ENCODE measurements around the gene RNF19B.

The RNF19B gene, protein sequence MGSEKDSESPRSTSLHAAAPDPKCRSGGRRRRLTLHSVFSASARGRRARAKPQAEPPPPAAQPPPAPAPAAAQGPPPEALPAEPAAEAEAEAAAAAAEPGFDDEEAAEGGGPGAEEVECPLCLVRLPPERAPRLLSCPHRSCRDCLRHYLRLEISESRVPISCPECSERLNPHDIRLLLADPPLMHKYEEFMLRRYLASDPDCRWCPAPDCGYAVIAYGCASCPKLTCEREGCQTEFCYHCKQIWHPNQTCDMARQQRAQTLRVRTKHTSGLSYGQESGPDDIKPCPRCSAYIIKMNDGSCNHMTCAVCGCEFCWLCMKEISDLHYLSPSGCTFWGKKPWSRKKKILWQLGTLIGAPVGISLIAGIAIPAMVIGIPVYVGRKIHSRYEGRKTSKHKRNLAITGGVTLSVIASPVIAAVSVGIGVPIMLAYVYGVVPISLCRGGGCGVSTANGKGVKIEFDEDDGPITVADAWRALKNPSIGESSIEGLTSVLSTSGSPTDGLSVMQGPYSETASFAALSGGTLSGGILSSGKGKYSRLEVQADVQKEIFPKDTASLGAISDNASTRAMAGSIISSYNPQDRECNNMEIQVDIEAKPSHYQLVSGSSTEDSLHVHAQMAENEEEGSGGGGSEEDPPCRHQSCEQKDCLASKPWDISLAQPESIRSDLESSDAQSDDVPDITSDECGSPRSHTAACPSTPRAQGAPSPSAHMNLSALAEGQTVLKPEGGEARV

DNA sequence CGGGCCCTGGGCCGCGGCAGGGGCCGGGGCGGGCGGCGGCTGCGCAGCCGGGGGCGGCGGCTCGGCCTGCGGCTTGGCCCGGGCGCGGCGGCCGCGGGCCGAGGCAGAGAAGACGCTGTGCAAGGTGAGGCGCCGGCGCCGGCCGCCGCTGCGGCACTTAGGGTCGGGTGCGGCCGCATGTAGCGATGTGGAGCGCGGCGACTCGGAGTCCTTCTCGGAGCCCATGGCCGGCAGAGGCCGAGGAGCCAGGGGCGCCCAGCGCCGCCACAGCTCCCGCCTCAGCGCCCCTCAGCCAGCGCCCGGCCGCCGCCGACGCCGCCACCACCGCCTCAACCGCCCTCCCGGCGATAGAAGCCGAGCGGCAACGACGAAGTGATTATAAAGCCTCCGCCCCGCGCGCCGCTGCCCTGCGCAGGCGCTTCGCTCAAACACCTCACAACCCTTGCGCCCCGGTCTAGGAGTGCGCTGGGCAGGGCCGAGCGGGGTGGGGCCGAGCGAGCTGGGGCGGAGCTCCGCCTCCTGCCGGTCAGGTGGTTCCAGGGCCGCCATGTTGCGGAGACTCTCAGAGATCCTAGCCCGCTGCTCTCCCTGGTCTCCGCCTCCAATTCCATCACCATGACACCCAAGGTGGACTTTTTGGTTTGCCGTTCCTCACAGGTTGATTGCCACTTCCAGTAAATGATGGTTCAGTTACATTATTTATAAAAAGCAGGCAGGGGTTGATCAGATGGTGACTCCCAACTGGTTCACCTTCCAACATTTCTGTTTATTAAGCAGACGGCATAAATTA lies at the start of gene RNF19B:
Gene RNF19B, minus strand, starts transcription at position 349 of the 790 bp plus-strand sequence. Its CDS starts 124 bp downstream, at position 225.
- FAIRE-seq (peak; percentile 96), DNase-seq (ENCODE audit: insufficient read length, low spot score) (peak; percentile 97)

DNA sequence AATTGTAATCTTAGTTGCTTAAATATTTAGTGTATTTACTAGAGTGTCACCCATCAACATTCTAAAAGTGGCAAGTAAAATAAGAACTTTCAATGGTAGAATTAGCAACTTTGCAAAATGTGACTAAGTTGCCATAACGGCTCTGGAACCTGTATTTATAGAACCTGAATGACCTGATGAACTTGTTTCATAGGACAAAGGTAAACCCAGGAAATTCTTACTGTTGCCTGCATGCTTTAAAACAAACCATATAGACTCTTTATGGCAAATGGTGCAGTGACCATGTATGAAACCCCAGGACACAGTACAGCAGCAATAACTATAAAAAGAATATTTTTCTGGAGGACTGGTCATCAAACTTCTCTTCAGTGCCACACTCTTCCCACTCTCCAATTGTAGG lies 49.2 kb upstream of the RNF19B start:
- FAIRE-seq (no peak), DNase-seq (ENCODE audit: insufficient read length, low spot score) (no peak)

DNA sequence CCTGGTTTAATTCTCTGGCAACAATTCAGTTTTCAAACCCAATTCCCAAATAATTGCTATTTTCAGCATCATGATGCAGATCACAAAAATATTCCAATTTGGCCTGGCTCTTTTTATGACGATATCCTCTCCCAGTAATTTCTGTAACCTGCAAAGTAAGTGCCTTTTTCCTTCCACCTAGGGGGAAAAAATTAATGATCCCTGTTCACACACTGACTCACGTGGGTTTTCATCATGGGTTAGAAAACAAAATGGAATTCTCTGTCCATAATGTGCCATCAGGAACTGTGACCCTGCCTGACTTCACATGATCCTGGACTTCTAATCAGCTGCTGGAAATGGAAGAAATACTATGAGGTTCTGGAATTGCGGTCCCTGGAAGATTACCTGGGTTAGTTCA lies 47.6 kb upstream of the RNF19B start:
- FAIRE-seq = no peak
- DNase-seq (ENCODE audit: insufficient read length, low spot score) = no peak

DNA sequence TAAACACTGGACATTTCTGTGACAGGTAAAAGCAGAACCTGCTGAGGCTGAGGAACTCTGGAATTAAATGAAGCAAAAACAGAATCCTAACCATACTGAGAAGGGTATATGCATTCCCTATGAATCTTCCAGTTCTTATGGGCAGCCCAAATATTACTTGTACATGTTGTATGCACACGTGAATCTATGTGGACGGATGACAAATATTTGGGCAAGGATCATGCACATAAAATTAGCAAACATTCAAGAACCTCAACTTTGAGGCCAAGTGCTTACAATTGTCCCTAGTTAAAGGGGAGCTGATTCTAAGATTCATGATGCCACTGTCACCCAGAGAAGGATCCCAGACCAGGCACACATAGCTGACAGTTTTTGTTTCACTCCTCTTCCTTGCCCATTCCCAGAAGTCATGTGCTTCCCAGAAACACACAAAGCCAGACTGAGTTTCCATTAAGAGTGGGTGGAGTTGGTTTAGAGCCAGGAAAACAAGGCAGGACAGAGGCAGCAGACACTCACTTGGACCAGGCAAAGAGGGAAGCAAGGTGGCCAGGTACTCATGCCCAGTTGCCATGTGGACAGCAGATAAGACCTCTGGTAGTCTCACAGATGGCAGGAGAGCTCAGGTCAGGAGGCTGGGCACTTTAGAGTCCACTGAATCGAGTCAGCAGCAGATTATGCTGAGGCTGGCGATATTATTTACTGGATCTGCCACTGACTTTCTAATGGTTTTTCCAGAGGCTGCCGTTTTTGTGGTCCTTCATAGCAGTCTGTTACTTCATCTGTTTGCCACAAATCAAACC lies 46.5 kb upstream of the RNF19B start:
- DNase-seq (ENCODE audit: insufficient read length, low spot score) (no peak), FAIRE-seq (no peak)

DNA sequence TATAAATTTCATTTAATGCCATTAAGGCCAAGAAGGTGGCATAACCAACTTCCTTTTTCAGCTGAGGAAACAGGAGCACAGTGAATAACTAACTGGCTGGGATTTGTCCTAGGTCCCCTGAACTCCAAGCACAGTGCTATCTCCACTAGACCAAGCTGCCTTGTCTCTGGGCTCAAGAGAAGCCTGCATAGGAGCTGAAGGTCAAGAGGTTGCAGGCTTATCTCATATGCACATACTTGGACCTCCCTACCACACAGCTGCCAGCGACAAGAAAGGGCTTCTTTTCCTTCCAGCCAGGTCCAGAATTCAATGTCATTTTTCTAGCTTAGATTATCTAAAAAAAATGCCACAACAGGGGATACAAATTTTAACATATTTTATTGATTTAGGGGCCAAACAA lies 45.0 kb upstream of the RNF19B start:
- FAIRE-seq (no peak), DNase-seq (ENCODE audit: insufficient read length, low spot score) (no peak)

DNA sequence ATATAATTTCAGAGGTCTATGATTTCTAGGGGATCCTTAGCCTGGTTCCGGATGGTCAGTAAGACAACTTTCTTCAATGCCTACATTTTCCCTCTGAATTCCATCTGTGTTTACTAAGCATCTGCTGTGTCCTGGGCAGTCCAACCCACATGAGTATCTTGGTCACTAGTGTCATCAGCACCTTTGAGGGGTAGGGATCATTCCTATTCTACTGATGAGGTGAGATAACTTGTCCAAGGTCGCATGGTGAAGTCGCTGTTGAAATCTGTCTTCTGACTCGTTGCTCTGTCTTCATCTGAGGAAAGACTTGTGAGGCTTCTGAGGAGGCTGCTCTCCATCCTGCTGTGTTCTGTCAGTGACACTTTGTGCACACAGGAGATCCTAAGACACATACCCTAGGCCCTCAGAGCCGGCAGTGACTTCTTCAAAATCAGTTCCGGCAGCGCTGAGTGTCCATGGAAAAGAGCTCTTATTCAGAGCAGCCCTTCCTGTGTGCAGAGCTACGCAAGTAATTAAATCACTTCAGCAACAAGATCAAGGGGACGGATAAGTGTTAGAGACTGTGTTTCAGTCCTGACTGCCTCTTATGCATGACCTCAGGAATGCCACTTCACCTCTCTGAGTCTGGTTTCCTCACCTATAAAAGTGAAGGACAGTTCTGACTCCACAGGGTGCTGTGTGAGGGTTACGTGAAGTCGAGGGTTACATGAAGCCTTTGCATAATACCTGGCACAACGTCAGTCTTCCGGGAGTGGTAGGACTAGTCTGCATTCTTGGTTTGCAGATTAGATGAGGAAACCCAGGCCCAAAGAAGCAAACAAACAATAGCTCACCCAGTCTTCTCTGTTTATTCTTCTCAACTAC lies 43.7 kb upstream of the RNF19B start:
- FAIRE-seq = no peak

DNA sequence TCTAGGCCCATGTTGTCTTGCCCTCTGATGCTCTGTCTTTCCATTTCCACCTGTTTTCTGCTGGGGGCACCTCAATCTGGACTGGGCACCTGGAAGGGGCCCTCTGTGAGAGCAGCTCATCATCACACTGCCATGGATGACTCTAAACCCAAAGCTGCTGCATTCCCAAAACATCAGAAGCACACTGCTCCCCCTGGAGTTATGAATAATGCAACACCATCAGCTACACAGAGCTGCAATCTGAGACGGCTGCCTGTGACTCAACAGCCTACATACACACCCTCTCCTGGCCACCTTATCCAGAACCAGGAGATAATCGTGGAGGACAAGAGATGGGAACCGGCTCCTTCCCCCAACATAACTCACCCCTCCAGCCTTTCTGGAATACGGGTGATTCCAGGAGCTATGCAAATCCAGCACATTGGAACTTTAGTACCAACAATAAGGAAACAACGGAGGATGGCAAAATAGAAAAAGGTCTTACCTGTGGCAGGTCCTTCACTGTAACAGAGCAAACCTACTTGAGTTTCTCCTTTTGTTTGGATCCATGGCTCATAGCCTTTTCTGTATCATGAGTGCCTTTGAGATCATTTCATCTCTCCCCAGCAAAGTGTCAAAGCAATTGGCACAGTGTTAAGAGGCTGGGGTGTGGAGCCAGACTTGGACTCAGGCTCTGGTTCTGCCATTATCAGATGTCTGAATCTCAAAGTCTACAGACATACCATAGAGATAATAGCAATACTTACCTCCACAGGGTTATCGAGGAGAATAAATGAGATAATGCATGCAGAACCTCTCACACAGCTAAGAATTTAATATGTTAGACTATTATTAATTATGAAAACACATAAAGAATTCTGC lies 42.8 kb upstream of the RNF19B start:
- DNase-seq (ENCODE audit: insufficient read length, low spot score) (no peak), FAIRE-seq (no peak)

More for the DNA sequence above, 43.7 kb upstream of the RNF19B start:
- DNase-seq (ENCODE audit: insufficient read length, low spot score) = no peak

DNA sequence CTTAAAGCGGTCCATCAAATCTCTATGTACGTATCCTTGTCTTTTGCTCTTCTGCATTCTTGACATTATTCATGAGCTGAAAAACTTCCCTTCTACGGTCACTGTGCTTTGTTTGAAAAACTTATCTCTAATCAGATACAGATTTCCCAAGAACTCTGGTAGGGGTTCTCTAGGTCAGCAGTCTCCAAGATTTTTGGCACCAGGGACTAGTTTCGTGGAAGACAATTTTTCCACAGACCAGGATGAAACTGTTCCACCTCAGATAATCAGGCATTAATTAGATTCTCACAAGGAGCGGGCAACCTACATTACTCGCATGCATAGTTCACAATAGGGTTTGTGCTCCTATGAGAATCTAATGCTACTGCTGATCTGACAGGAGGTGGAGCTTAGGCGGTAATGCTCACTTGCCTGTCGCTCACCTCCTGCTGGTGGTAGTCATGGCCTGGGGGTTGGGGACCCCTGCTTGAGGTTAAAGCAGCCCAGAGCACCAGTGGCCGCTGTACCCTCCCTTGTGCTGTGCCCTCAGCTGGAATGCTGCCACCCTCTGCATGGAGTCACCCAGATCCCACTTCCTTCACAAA lies 41.3 kb upstream of the RNF19B start:
- DNase-seq (ENCODE audit: insufficient read length, low spot score) (no peak), FAIRE-seq (no peak)

DNA sequence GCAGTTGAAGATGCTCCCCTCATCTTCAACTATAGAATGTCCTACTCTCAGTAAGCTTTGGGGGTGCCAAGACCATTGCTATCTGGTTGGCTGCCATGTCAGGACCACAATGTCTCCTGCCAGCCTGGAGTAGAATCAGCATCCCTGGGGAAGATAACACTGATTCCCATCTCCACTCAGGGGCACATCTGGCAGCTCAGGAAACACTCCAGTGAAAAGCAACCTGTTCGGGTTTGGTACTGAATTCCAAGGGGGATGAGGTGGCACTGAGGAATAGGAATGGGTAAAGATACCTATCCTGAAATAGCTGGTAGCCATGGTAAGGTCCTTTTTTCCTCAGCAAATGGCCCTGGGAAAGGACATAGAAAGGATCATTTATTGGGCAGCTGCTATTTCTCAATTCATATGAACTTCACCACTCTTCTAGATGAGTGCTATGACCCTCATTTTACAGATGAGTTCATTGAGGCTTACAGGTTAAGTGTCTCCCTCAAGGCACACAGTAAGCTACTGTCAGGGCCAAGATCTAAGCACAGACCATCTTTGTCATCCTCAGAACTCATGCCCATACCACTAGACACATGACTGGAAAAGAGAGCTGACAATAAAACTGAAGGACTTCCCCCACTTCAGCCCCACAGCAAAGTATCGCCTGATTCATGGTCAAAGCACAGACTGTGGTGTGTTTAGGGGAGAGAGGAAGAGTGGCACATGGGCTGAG lies 40.7 kb upstream of the RNF19B start:
- FAIRE-seq = no peak

DNA sequence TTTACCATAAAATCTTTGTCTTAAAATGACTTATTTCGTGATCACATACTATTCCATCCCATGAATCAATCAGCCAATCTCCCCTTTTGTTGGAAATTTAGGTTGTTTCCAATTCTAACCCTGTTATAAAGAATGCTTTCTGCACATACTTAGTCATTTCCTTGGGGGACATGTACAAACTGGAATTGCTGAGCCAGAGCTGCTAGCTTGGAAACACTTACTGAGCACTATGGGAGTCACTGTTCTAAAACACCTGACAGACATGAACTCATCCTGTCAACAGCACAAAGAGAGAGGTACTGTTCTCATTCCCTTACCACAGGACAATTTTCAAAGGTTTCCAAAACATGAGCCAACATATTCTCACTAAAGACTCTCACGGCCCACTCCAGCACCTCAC lies 40.0 kb upstream of the RNF19B start:
- DNase-seq (ENCODE audit: insufficient read length, low spot score) (no peak), FAIRE-seq (no peak)

More for the DNA sequence above, 40.7 kb upstream of the RNF19B start:
- no peak for DNase-seq (ENCODE audit: insufficient read length, low spot score)

DNA sequence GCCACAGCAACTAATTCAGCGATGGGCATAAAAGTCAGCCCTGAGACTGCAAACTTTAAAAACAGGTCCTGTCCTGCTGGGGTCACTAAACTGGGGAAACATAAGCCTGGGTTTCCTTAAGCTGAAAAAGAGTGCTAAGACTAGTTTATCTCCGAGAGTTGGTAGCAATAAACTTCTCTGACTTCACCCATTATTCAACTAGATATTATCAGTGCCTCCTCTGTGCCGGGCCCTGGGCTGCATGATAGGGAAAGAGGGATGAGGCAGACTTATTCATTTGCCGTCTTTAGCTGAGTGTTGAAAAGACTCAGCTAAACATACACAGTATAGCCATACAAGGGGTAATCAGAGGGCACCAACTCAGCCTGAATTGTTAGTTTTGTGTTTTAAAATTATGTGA lies 39.0 kb upstream of the RNF19B start:
- no peak for FAIRE-seq
- no peak for DNase-seq (ENCODE audit: insufficient read length, low spot score)

DNA sequence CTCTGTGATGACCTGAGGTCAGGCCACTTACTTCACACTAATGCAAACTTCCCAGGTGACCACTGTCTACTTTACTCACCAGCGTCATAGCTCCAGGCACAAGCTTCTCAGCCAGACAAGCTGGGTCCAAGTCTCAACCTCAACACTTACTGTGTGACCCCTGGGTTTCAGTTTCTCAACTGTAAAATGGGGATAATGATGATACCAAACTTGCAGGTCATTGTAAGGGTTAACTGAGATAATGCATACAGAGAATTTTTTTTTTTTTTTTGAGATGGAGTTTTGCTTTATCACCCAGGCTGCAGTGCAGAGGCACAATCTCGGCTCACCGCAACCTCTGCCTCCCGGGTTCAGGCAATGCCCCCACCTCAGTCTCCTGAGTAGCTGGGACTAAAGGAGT lies 37.4 kb upstream of the RNF19B start:
- DNase-seq (ENCODE audit: insufficient read length, low spot score) (no peak), FAIRE-seq (no peak)

DNA sequence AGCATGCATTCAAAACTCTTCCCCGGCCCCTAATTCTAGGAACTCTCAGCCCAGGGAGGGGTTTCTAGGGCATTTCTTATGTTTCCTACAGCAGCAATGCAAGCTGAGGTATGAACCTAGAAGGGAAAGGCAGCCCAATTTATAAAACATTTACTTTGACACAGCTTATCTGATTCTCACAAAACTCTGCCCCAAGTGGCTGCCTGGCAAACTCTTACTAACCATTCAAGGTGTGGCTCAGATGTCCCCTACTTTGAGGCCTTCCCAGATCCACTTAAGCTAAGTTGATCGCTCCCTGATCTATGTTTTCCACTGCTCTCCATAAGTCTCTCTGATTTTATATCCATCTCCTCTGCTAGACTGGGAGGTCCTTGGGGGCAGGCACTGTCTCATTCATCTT lies 36.7 kb upstream of the RNF19B start:
- DNase-seq (ENCODE audit: insufficient read length, low spot score) (no peak), FAIRE-seq (no peak)

DNA sequence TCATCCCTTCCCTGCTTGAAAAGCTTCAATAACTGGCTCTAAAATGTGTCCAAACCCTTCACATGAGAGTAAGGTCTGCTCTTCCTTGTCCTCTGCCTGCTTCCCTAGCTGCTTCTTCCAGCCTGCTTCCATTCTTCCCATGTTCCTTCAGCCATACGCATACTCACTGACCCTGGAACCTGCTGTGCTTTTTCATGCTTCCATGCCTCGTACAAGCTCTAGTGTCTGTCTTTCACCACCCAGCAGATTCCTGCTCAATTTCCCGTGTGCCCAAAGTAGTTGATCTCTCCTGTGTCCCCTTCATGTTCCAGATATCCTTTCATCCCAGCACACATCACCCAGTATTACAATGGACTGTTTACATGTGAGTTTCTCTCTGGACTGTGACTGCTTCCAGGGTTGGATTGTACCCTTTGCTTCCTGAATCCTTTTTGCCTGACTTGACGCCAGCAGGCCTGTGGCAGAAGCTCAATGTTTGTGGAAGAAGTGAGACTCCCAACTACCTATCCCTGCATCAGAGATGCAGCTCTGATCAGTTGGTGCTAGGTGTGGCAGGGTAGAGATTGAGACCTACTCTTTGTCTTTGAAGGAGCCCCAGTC lies 35.9 kb upstream of the RNF19B start:
- FAIRE-seq = no peak

DNA sequence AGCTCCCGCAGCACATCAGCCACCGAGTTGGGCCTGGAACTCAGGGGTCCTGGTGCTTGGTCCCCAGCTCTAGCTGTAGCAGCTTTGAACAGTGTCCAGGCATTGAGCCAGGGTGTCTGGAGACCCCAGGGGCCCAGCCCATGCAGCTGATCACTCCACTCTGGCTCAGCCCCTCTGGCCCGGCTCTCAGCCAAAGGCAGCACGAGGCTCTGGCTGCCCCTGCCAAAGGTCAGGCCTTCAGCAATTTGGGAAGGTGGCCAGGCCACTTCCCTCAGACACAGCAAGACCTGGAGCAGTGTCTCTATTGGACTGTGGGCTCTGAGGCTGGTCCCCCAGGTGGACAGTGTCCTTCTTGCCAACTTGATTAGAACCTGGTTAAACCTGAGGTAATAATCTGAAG lies 34.4 kb upstream of the RNF19B start:
- FAIRE-seq = no peak
- no peak for DNase-seq (ENCODE audit: insufficient read length, low spot score)

More for the DNA sequence above, 35.9 kb upstream of the RNF19B start:
- DNase-seq (ENCODE audit: insufficient read length, low spot score) = no peak

DNA sequence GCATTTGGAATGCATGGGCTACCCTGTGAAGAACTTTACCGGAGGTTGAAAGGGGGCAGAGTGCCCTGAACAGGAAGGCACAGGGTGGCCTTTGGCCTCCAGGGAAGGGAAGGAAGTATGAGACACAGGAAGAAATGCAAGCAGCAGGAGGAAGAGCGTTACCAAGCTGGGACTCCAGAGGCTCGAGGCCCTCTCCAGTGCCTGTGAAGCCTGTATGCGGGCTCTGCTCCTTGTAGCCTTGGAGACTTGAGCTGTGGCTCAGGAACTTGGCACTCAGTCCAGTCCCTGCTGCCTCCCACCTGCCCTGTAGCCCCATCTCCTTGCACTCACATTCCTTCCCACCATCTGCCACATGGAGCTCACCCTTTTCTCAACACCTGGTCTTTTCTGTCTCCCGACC lies 33.5 kb upstream of the RNF19B start:
- no peak for DNase-seq (ENCODE audit: insufficient read length, low spot score)
- no peak for FAIRE-seq

DNA sequence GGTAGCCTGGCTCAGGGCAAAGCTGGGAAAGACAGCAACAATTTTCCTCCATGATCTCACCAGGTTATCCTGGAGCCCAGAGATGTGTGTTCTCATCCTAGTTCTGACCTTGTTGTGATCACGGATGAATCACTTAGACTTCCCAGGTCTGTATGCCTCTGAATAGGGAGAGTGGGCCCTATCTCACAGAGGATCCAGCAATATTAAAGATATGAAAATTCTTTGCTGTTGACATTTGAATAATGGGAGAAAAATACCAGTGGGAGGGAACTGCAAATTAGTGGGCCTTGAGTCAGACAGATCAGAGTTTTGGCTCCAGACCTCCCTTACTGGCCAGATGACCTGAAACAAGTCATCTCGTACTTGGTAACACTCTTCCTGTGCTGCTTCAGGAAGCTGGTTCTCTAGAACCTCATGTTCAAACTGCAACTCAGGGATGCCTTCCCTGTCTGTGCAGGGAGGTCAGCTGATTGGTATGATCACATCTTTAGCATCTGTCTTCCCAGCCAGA lies 32.8 kb upstream of the RNF19B start:
- DNase-seq (ENCODE audit: insufficient read length, low spot score) (no peak), FAIRE-seq (no peak)
